ENCODE data around the gene EPS15.

GRCh38 chr1:51422367-51423072, 96.5 kb downstream of the EPS15 start:
- TF ChIP-seq POLR2A (IDR thresholded peaks at IDR 0.05) (no peak), CTCF (IDR thresholded peaks at IDR 0.05) (no peak)

Data from adrenal gland (tissue), 5 donors.